ENCODE results near the gene RASGRF2. TPM values are rescaled to one million over a fixed set of nuclear protein-coding genes. Genes with fewer than 3 reads are reported as not detected.

The RASGRF2 gene
- total and polyA plus RNA-seq, 2 of the 13 experiments (the other 11 are each of a cell fraction or from before 2014, with no cell fraction given): 23.6 to 29.0 TPM

GRCh38 chr5:80937584-80938356 is 22.4 kb upstream of the RASGRF2 start:
- ChIA-PET POLR2A (no interaction called here), CTCF (ENCODE audit: low intra/inter-chr PET ratio, low total read pairs) (no interaction called here)
- H3K27me3 ChIP-seq (ENCODE audit: control insufficient read depth in 1 of 2, insufficient read depth in 2 of 2, low read length in 2 of 2): no peaks in the 10 kb centered on the region
- no peaks in the 10 kb centered on the region for H3K9me3 ChIP-seq (ENCODE audit: low read length)
- H3K4me1 ChIP-seq (ENCODE audit: insufficient read depth, low read length): no peaks in the 10 kb centered on the region
- intact Hi-C loops (cut with micrococcal nuclease; ENCODE audit: unreplicated experiment): no loop called here
- no peak for FAIRE-seq
- WGBS (ENCODE audit: low lambda C conversion rate): 58% methylated on average over 9 of the region's 9 CpGs
- H3K36me3 ChIP-seq (replicated peaks in 1 of 2; ENCODE audit: control insufficient read depth in 1 of 2, insufficient read depth in 2 of 2, low read length in 2 of 2): no peaks in the 10 kb centered on the region
- H3K79me2 ChIP-seq (ENCODE audit: insufficient read depth, low read length): no peaks in the 10 kb centered on the region
- H4K20me1 ChIP-seq (ENCODE audit: insufficient read depth, low read length): no peaks in the 10 kb centered on the region
- no peak overlapping the region for H3K4me2 ChIP-seq (ENCODE audit: low read depth, low read length)
- no TSS peak for BruUV-seq (replicated peaks)
- H3K27ac ChIP-seq (ENCODE audit: extremely low read length, insufficient read depth, low read length): no peak overlapping the region
- no peak overlapping the region for H3K9ac ChIP-seq (ENCODE audit: insufficient read depth, low read depth, low read length)
- in situ Hi-C loops (cut with HindIII; ENCODE audit: extremely low pct_ligation_motif_present, low pct_unique_long_range_greater_than_20kb): no loop called here
- H2AFZ ChIP-seq (ENCODE audit: low read length): no peak overlapping the region
- no peak overlapping the region for H3K4me3 ChIP-seq (replicated peaks in 1 of 3; ENCODE audit: insufficient read depth in 1 of 3, low read depth in 2 of 3, low read length in 3 of 3)
- DNase-seq (ENCODE audit: low spot score): no peak
- no peak for ATAC-seq
- TF ChIP-seq ZNF260 (CRISPR knock-in tag; IDR thresholded peaks at IDR 0.05; ENCODE audit: borderline replicate concordance, low read depth) (no peak), ZBTB37 (CRISPR knock-in tag; IDR thresholded peaks at IDR 0.05) (no peak), FIP1L1 (IDR thresholded peaks at IDR 0.05; ENCODE audit: borderline replicate concordance, insufficient read depth, low read depth, low read length) (no peak), WIZ (CRISPR knock-in tag; IDR thresholded peaks at IDR 0.05) (no peak), FOXP1 (IDR thresholded peaks at IDR 0.05) (no peak), FOXP1 (CRISPR knock-in tag; IDR thresholded peaks at IDR 0.05) (no peak), ZNF589 (CRISPR knock-in tag; conservative IDR thresholded peaks at IDR 0.05) (no peak), ZNF407 (CRISPR knock-in tag; IDR thresholded peaks at IDR 0.05; ENCODE audit: not compliant biosample characterization) (no peak), SIN3B (IDR thresholded peaks at IDR 0.05; ENCODE audit: low read length) (no peak), POLR2AphosphoS5 (IDR thresholded peaks at IDR 0.05; ENCODE audit: low read depth, low read length) (no peak), MLXIP (CRISPR knock-in tag; IDR thresholded peaks at IDR 0.05; ENCODE audit: borderline replicate concordance) (no peak)

All from HepG2 (cell line).